Stimulated activated CD8-positive, alpha-beta memory T cell treated with anti-CD3 and anti-CD28 coated beads, Interleukin-4, amount 100 ng/mL, for 48 hours (primary cell): Measurements from ENCODE around the gene CYBC1.

ENCODE experiments used
- DNase-seq: peaks from one replicate; pipeline ENCODE4 v3.0.0-alpha.2; 2020

Gene CYBC1

GRCh38 chr17:82450357-82451106, at the start of gene CYBC1:
CYBC1 (minus strand) TSS chr17:82450752; CDS start chr17:82449254, 1,498 bp downstream.
- DNase-seq: peak; percentile 97

- DNase-seq: peak; percentile 54
Measured at GRCh38 chr17:82497483-82498405, 47.2 kb upstream of the CYBC1 start.

- DNase-seq: peak; percentile 95
Measured at GRCh38 chr17:82496529-82497434, 46.2 kb upstream of the CYBC1 start.

- no peak for DNase-seq
Measured at GRCh38 chr17:82495844-82496528, 45.4 kb upstream of the CYBC1 start.

- DNase-seq: peak; percentile 94
Measured at GRCh38 chr17:82494236-82495055, 43.9 kb upstream of the CYBC1 start.

GRCh38 chr17:82493226-82493781, 42.8 kb upstream of the CYBC1 start:
- no peak for DNase-seq

- DNase-seq: no peak
Measured at GRCh38 chr17:82492643-82493225, 42.2 kb upstream of the CYBC1 start.

- no peak for DNase-seq
Measured at GRCh38 chr17:82491533-82491932, 41.0 kb upstream of the CYBC1 start.

GRCh38 chr17:82491196-82491530, 40.6 kb upstream of the CYBC1 start:
- DNase-seq: no peak

GRCh38 chr17:82490512-82491195, 40.1 kb upstream of the CYBC1 start:
- DNase-seq: no peak

GRCh38 chr17:82489851-82490511, 39.4 kb upstream of the CYBC1 start:
- no peak for DNase-seq

GRCh38 chr17:82489117-82489516, 38.6 kb upstream of the CYBC1 start:
- DNase-seq: no peak

- DNase-seq: no peak
Measured at GRCh38 chr17:82487910-82488309, 37.4 kb upstream of the CYBC1 start.

- DNase-seq: no peak
Measured at GRCh38 chr17:82486231-82487094, 35.9 kb upstream of the CYBC1 start.

- no peak for DNase-seq
Measured at GRCh38 chr17:82483836-82484235, 33.3 kb upstream of the CYBC1 start.

- DNase-seq: no peak
Measured at GRCh38 chr17:82483204-82483660, 32.7 kb upstream of the CYBC1 start.

GRCh38 chr17:82480318-82480717, 29.8 kb upstream of the CYBC1 start:
- DNase-seq: no peak

GRCh38 chr17:82479602-82480001, 29.1 kb upstream of the CYBC1 start:
- DNase-seq: no peak
